Measurements from ENCODE around the gene BTAF1.

DNA sequence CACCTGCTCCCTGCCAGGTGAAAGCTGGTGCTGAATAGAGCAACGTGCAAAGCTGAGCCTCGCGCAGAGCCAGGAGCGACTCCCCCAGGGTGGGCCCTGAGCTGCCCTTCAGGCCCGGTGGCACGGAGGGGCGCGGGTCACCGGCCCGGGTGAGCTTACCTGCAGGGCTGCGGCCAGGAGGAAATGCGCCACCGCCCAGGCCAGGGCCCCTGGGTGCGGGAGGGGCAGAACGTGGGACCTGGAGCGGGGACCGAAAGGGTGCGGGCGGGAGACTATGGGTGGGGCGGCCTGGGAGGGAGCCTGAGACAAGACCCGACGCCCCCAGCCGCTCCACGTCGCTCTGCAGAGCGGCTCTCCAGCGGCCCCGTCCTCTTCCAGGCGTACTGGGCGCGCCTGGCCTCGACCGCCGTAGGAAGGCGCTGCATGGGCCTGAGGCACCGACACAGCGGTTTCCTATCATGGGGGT lies 122.1 kb downstream of the BTAF1 start:
- TF ChIP-seq CTCF (IDR thresholded peaks at IDR 0.05) (no peak), EP300 (IDR thresholded peaks at IDR 0.05) (no peak), POLR2A (IDR thresholded peaks at IDR 0.05) (no peak), POLR2AphosphoS5 (IDR thresholded peaks at IDR 0.05) (no peak)

Measured in stomach (tissue), 4 donors.